IMR-90 (cell line): ENCODE measurements around the gene ERC2.

Source experiments
- CEBPB ChIP-seq: IDR thresholded peaks from 2 replicates; pipeline ENCODE4 v1.6.1; 2012; ENCODE audit warnings: low read depth, low read length, improper control_type of control experiment
- CTCF ChIP-seq: conservative IDR thresholded peaks from 2 replicates; pipeline ENCODE4 v1.5.1; 2012; ENCODE audit warnings: mild to moderate bottlenecking, low read depth, low read length, improper control_type of control experiment
- MAFK ChIP-seq: IDR thresholded peaks from 2 replicates; pipeline ENCODE4 v1.6.1; 2012; ENCODE audit warnings: low read depth, low read length, improper control_type of control experiment
- MXI1 ChIP-seq: IDR thresholded peaks from 2 replicates; pipeline ENCODE4 v1.6.1; 2012; ENCODE audit warnings: low read depth, mild to moderate bottlenecking, low read length, moderate library complexity, borderline replicate concordance
- NFE2L2 ChIP-seq: fragments of 150-350 bp; IDR thresholded peaks from 2 replicates; pipeline ENCODE4 v1.6.1; 2016; ENCODE audit warnings: low read depth, mild to moderate bottlenecking, low read length
- POLR2A ChIP-seq: IDR thresholded peaks from 2 replicates; pipeline ENCODE4 v1.6.1; 2012; ENCODE audit warnings: mild to moderate bottlenecking, low read depth, low read length

GRCh38 chr3:56288258-56288657 lies 180.0 kb downstream of the ERC2 start:
- TF ChIP-seq CEBPB = no peak
- no peak for TF ChIP-seq NFE2L2
- TF ChIP-seq MXI1 = no peak
- TF ChIP-seq POLR2A = no peak
- no peak for TF ChIP-seq CTCF
- TF ChIP-seq MAFK = no peak
